Lower leg skin (tissue), 3 donors: ENCODE data around the gene TIGIT.

Experiments used
- CTCF ChIP-seq, 3 donors: fragments of 450-650 bp; IDR thresholded peaks; one replicate each; pipeline ENCODE4 v1.5.1; 2016; ENCODE audit warnings: antibody characterized with exemption in 3 of 3, mild to moderate bottlenecking in 3 of 3, moderate library complexity in 2 of 3
- POLR2A ChIP-seq, 2 donors: fragments of 450-650 bp; IDR thresholded peaks; one replicate each; pipeline ENCODE4 v1.6.1; 2016 to 2017; ENCODE audit warnings: antibody characterized with exemption in 2 of 2, mild to moderate bottlenecking in 1 of 2, moderate library complexity in 1 of 2

GRCh38 chr3:114355653-114356052 lies 61.8 kb downstream of the TIGIT start:
- TF ChIP-seq POLR2A (IDR thresholded peaks at IDR 0.05) (no peak), CTCF (IDR thresholded peaks at IDR 0.05) (no peak)
